CD4-positive, CD25-positive, alpha-beta regulatory T cell (primary cell): ENCODE measurements around the gene KDM3B. TPM values are rescaled to one million over a fixed set of nuclear protein-coding genes. Genes with fewer than 3 reads are reported as not detected.
A peak's percentile ranks its signal among the peaks of the same experiment; 100 is the strongest.

Experiments
- ATAC-seq, 2 donors: fragments of 150-1000 bp; cut with Tn5 transposase; one replicate each; pipeline ENCODE4 v1.10.0; 2021; ENCODE audit warnings: low read depth in 2 of 2, moderate number of reproducible peaks in 2 of 2, moderate library complexity in 1 of 2
- DNase-seq, 3 donors: peaks; one replicate each; pipeline versions ENCODE4 v3.0.0 to v3.0.0-alpha.2; 2012 to 2022; ENCODE audit warnings: mixed read lengths in 1 of 3
- H3K27ac ChIP-seq: one replicate; pipeline ENCODE4 v1.7.0; 2013; ENCODE audit warnings: mild to moderate bottlenecking, low read length; ENCODE audit not compliant: insufficient read depth, poor library complexity, severe bottlenecking
- H3K27me3 ChIP-seq: one replicate; pipeline ENCODE4 v1.7.0; 2013; ENCODE audit warnings: low read length; ENCODE audit not compliant: control insufficient read depth, insufficient read depth
- H3K36me3 ChIP-seq: one replicate; pipeline ENCODE4 v1.7.0; 2013; ENCODE audit warnings: mild to moderate bottlenecking, low read length, moderate library complexity; ENCODE audit not compliant: control insufficient read depth, insufficient read depth
- H3K4me1 ChIP-seq: 2 replicates; pipeline ENCODE4 v1.7.0; 2013; ENCODE audit warnings: mild to moderate bottlenecking, low read length; ENCODE audit not compliant: insufficient read depth, control insufficient read depth, poor library complexity, severe bottlenecking
- H3K4me3 ChIP-seq: one replicate; pipeline ENCODE4 v1.7.0; 2013; ENCODE audit warnings: low read depth, mild to moderate bottlenecking, low read length, moderate library complexity
- H3K9me3 ChIP-seq, 2 experiments: 1 replicate in 1 of 2; 2 replicates in 1 of 2; pipeline ENCODE4 v1.7.0; 2013; ENCODE audit warnings: low read length in 2 of 2, mild to moderate bottlenecking in 1 of 2, moderate library complexity in 1 of 2; ENCODE audit not compliant: control insufficient read depth in 2 of 2
- H3K27ac Mint-ChIP-seq, 3 donors: one replicate each; pipeline ENCODE4 v1.8.0; 2020 to 2022; ENCODE audit warnings: mild to moderate bottlenecking in 3 of 3, mixed read lengths in 3 of 3, moderate library complexity in 2 of 3
- H3K27me3 Mint-ChIP-seq: one replicate; pipeline ENCODE4 v1.8.0; 2022; ENCODE audit warnings: mild to moderate bottlenecking, mixed read lengths
- H3K36me3 Mint-ChIP-seq: one replicate; pipeline ENCODE4 v1.8.0; 2020; ENCODE audit warnings: mixed read lengths
- H3K4me1 Mint-ChIP-seq, 4 donors: one replicate each; pipeline ENCODE4 v1.8.0; 2020 to 2022; ENCODE audit warnings: mixed read lengths in 4 of 4, mild to moderate bottlenecking in 1 of 4
- H3K4me3 Mint-ChIP-seq, 4 donors: one replicate each; pipeline ENCODE4 v1.8.0; 2020 to 2022; ENCODE audit warnings: mild to moderate bottlenecking in 4 of 4, mixed read lengths in 4 of 4, moderate library complexity in 3 of 4
- H3K9me3 Mint-ChIP-seq, 7 donors: one replicate each; pipeline ENCODE4 v1.8.0; 2020 to 2022; ENCODE audit warnings: mixed read lengths in 7 of 7, mild to moderate bottlenecking in 3 of 7, moderate library complexity in 2 of 7
- polyA plus RNA-seq, 4 donors: library from polyadenylated mRNA; unstranded; fragments of 300-500 nt; fragmentation: Illumina TruSeq; gene quantifications; one replicate each; pipeline ENCODE4 v1.2.3, GENCODE V29; 2021
- total RNA-seq: library from RNA; stranded (reverse); gene quantifications from one replicate; pipeline ENCODE4 v1.2.3, GENCODE V29; 2022

Gene KDM3B
- total and polyA plus RNA-seq, 5 donors from 2014 or later, result 12.8 to 77.1 (median 13.8) TPM

DNA sequence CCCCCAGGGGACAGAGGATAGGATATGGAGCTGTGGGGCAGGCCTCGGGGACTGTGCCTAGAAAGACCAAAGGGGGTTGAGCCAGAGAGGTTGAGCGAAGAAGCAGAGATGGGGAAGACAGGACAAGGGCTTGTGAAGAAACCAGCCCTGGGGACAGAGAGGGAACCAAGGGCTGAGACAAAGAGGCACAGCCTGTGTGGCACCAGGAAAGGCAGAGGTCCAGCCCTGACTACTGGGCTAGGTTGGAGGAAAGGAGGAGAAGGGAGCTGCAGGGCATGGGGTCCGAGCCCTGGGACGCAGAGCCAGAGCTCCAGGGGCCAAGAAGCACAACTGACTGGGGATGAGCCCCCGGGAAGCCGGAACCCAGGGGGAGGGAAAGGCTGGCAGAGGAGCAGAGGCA is 95.6 kb downstream of the KDM3B start:
- ATAC-seq (no peak), DNase-seq (no peak)
- H3K36me3 Mint-ChIP-seq, result no peaks in the 10 kb centered on the region
- Histone ChIP-seq H3K9me3 (no peaks in the 10 kb centered on the region), H3K36me3 (no peaks in the 10 kb centered on the region), H3K27me3 (no peaks in the 10 kb centered on the region), H3K4me1 (peaks cover 8% of the 10 kb centered on the region), H3K27ac (no peak overlapping the region), H3K4me3 (no peak overlapping the region)
- no peak overlapping the region for H3K27ac Mint-ChIP-seq
- H3K4me3 Mint-ChIP-seq, result no peak overlapping the region
- H3K27me3 Mint-ChIP-seq, result peaks cover 5% of the 10 kb centered on the region
- H3K9me3 Mint-ChIP-seq, result no peaks in the 10 kb centered on the region
- H3K4me1 Mint-ChIP-seq, result peaks cover 0 to 14% (median 6%) of the 10 kb centered on the region in 4 donors

DNA sequence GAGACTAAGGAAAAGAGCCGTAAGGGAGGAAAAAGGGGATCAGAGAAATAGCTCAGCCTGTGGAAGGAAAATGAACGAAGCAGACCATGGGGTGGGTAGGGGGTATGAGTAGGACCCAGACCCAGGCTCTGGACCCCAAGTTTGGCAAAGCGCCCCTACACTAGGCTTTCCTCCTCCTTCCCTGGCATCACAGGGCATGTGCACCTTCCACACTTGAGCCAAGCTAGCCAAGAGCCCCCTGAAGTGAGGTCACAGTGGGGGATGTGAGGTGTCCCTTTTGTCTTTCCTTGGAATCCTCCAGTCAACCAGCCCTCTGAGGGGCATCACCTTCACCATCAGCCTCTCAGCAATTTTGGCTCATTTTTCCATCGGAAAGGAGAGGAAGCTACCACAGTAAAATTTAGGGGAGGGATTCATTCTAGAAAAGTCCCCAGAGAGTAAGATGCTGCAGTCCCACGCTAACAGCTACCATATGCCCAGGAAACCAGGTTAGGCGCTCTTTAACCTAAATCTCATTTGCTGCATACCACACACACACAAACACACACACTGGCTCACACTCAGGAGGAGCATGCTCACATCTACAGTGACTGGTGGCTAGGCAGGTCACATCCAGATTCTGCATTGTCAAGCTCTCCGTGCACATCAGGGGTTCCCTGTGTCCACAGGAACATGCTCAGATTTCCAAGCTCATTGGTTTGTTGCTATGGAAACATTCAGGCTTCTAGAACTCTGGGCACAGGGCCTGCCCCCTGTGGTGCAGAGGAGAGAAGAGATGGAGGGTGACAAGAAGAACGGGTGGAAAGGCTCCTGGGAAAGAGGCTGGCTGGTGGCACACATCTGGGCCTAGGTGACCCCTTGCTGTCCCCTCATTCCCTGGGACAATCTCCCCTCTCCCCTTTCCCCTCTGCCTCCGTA is 96.3 kb downstream of the KDM3B start:
- Mint-ChIP-seq H3K36me3 (no peaks in the 10 kb centered on the region), H3K27me3 (peaks cover 5% of the 10 kb centered on the region), H3K9me3 (no peaks in the 10 kb centered on the region), H3K4me3 (no peak overlapping the region), H3K27ac (peak overlapping the region in 1 of 3 donors; percentile 66), H3K4me1 (peaks cover 0 to 14% (median 6%) of the 10 kb centered on the region in 4 donors)
- DNase-seq (no peak), ATAC-seq (no peak)
- Histone ChIP-seq H3K4me3 (no peak overlapping the region), H3K27ac (no peak overlapping the region), H3K36me3 (no peaks in the 10 kb centered on the region), H3K4me1 (peaks cover 8% of the 10 kb centered on the region), H3K9me3 (no peaks in the 10 kb centered on the region), H3K27me3 (no peaks in the 10 kb centered on the region)

DNA sequence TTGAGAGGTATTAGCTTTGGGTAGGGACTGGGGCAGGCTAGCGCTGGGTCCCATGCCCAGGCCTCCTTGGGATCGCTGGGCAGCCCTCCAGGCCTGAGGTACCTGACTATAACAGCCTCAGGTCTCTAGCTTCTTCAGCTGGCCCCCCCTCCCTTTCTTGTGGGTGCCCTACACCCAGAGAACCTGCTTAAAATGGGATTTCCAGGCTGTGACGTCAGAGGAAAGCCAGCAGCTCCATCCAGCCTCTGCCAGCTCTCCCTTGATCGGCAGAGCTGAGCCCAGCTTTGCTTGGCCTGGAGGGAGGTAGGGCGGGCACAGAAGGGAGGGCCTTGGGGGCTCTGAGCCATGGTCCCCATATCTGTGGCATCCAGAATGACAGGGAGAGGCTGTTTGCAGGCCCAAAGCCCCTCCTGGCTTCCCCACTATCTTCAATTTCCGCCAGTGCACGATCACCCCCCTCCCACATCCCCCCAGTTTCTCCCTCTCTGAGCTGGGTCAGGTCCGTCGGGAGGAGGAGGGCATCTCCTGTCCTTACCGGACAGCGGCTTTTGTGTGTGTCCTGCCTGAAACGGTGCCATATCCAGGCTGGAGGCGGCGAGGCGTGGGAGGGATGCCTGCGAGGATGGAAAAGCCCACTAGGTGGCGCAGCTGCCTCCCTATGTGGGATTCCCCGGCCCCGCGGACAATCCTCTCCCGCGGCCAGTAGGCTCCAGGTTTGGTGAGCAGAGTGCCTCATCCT is 97.2 kb downstream of the KDM3B start:
- H3K27me3 Mint-ChIP-seq, result peaks cover 5% of the 10 kb centered on the region
- peak overlapping the region in 3 of 4 donors; percentile 18 to 56 (median 53) for H3K4me3 Mint-ChIP-seq
- Histone ChIP-seq H3K27me3 (no peaks in the 10 kb centered on the region), H3K4me1 (peaks cover 8% of the 10 kb centered on the region), H3K9me3 (no peaks in the 10 kb centered on the region), H3K27ac (no peak overlapping the region), H3K36me3 (no peaks in the 10 kb centered on the region), H3K4me3 (no peak overlapping the region)
- peak; percentile 60 to 67 (median 66) for DNase-seq
- no peaks in the 10 kb centered on the region for H3K9me3 Mint-ChIP-seq
- no peak overlapping the region for H3K27ac Mint-ChIP-seq
- no peaks in the 10 kb centered on the region for H3K36me3 Mint-ChIP-seq
- peaks cover 0 to 14% (median 6%) of the 10 kb centered on the region in 4 donors for H3K4me1 Mint-ChIP-seq
- peak; percentile 76 for ATAC-seq

DNA sequence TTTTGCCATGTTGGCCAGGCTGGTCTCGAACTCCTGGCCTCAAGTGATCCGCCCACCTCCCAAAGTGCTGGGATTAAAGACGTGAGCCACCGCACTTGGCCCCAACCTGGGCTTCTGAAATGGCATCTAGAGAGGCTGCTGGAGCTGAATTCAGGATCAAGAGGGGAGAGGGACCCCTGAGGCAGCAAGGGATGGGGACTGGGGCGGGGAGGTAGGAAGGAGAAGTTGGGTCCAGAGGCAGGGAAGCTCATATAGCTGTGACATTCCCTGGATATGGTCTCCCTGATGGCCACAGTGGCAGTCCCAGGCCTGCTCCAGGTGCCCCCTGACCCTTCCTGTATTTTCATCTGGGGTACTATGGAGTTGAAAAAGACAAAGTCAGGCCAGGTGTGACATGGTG is 98.5 kb downstream of the KDM3B start:
- Mint-ChIP-seq H3K4me3 (no peak overlapping the region), H3K27me3 (peaks cover 5% of the 10 kb centered on the region), H3K27ac (no peak overlapping the region), H3K4me1 (peaks cover 0 to 14% (median 6%) of the 10 kb centered on the region in 4 donors), H3K9me3 (no peaks in the 10 kb centered on the region), H3K36me3 (no peaks in the 10 kb centered on the region)
- DNase-seq, result no peak
- no peaks in the 10 kb centered on the region for H3K9me3 ChIP-seq
- no peak overlapping the region for H3K4me3 ChIP-seq
- no peaks in the 10 kb centered on the region for H3K27me3 ChIP-seq
- ATAC-seq, result no peak
- H3K27ac ChIP-seq, result no peak overlapping the region
- H3K36me3 ChIP-seq, result no peaks in the 10 kb centered on the region
- H3K4me1 ChIP-seq, result peaks cover 8% of the 10 kb centered on the region

DNA sequence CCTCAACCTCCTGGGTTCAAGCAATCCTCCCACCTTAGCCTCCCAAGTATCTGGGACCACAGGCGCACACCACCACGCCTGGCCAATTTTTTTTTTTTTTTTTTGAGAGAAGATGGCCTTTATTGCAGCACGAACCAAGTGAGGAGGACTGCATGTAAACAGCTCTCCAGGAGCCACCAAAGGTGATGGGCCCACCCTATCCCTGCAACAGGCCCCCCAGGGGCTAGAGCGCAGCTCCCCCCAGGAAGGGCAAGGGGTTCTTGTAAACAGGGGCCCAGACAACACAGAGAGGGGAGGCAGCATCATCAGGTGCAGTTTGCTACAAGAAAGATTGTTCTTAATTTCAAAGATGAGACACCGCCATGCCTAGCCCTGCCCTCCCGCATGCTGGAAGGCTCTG is 100.2 kb downstream of the KDM3B start:
- Histone ChIP-seq H3K4me3 (no peak overlapping the region), H3K36me3 (no peaks in the 10 kb centered on the region), H3K27ac (no peak overlapping the region), H3K9me3 (no peaks in the 10 kb centered on the region), H3K27me3 (no peaks in the 10 kb centered on the region), H3K4me1 (peaks cover 8% of the 10 kb centered on the region)
- H3K4me3 Mint-ChIP-seq, result no peak overlapping the region
- H3K9me3 Mint-ChIP-seq, result no peaks in the 10 kb centered on the region
- no peak for DNase-seq
- H3K27me3 Mint-ChIP-seq, result peaks cover 5% of the 10 kb centered on the region
- H3K4me1 Mint-ChIP-seq, result peaks cover 0 to 14% (median 9%) of the 10 kb centered on the region in 4 donors
- no peak overlapping the region for H3K27ac Mint-ChIP-seq
- ATAC-seq, result no peak
- no peaks in the 10 kb centered on the region for H3K36me3 Mint-ChIP-seq

DNA sequence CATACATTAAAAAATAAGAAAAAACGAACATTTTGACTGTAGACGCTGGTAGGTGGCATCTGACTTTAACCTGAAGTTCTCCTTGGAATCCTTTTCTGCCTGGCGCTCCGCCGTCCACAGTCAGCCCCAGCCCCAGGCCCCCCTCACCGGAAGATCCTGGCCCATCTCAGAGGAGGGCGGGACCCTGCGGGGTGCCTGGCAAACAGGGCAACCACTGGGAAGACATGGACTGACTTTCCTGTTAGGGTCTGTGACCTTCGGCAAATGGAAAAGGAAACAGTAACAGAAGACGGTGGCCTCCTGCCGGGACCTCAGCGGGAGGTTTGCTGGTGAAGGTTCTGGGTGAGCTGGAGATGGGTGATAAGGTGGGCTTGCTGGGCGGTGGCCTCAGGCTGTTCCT is 101.1 kb downstream of the KDM3B start:
- Mint-ChIP-seq H3K4me3 (no peak overlapping the region), H3K27ac (no peak overlapping the region), H3K9me3 (no peaks in the 10 kb centered on the region), H3K36me3 (peaks cover 3% of the 10 kb centered on the region), H3K27me3 (peaks cover 5% of the 10 kb centered on the region), H3K4me1 (peaks cover 0 to 19% (median 11%) of the 10 kb centered on the region in 4 donors)
- Histone ChIP-seq H3K4me1 (peaks cover 16% of the 10 kb centered on the region), H3K4me3 (no peak overlapping the region), H3K9me3 (no peaks in the 10 kb centered on the region), H3K27ac (no peak overlapping the region), H3K36me3 (no peaks in the 10 kb centered on the region), H3K27me3 (no peaks in the 10 kb centered on the region)
- ATAC-seq, result no peak
- DNase-seq, result no peak

DNA sequence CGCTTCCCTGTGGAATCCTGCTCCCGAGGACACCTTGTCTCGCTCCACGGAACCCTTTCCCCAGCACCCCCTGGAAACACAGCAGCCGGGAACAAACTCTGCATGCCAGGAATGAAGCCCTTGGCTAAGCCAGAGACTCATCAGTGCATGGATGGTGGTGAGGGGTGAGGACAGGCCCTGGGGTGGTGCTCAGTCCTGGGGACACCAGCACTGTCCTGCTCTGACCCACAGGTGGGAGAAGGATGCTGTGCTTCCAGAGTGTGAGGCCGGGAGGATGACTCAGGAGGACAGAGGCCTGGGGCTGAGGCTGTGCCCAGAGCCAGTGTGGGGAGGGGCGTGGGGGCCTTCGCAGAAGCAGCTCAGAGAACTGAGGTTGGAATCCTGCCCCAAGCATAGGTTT is 101.6 kb downstream of the KDM3B start:
- Mint-ChIP-seq H3K4me3 (no peak overlapping the region), H3K27me3 (peaks cover 5% of the 10 kb centered on the region), H3K9me3 (no peaks in the 10 kb centered on the region), H3K36me3 (peaks cover 3% of the 10 kb centered on the region), H3K4me1 (peaks cover 0 to 24% (median 16%) of the 10 kb centered on the region in 4 donors), H3K27ac (no peak overlapping the region)
- ATAC-seq, result no peak
- H3K27me3 ChIP-seq, result no peaks in the 10 kb centered on the region
- no peak overlapping the region for H3K4me3 ChIP-seq
- H3K9me3 ChIP-seq, result no peaks in the 10 kb centered on the region
- no peak for DNase-seq
- H3K27ac ChIP-seq, result no peak overlapping the region
- peaks cover 21% of the 10 kb centered on the region for H3K4me1 ChIP-seq
- no peaks in the 10 kb centered on the region for H3K36me3 ChIP-seq
